Loucy (cell line): Measurements from ENCODE around the gene TMEM250.

Experiments used
- H2AFZ ChIP-seq: fragments of 200-600 bp; sonication (generic); 2 replicates; pipeline ENCODE4 v1.6.0; 2016; ENCODE audit warnings: antibody characterized with exemption, mild to moderate bottlenecking, low read length, moderate library complexity
- H3F3A ChIP-seq: fragments of 200-600 bp; 2 replicates; pipeline ENCODE4 v1.6.0; 2016; ENCODE audit warnings: antibody characterized with exemption, low read depth, mild to moderate bottlenecking
- H3K27me3 ChIP-seq: fragments of 200-600 bp; sonication (generic); 2 replicates; pipeline ENCODE4 v1.6.1; 2014; ENCODE audit warnings: low read length, mild to moderate bottlenecking; ENCODE audit not compliant: insufficient read depth, poor library complexity, severe bottlenecking
- H3K36me3 ChIP-seq: fragments of 200-600 bp; sonication (generic); 2 replicates; pipeline ENCODE4 v1.6.1; 2016; ENCODE audit warnings: low read length; ENCODE audit not compliant: insufficient read depth
- H3K4me1 ChIP-seq: fragments of 200-600 bp; sonication (generic); 2 replicates; pipeline ENCODE4 v1.5.1; 2014; ENCODE audit warnings: low read length, mild to moderate bottlenecking; ENCODE audit not compliant: insufficient read depth, poor library complexity, severe bottlenecking
- H3K4me2 ChIP-seq: fragments of 200-600 bp; sonication (generic); 2 replicates; pipeline ENCODE4 v1.6.0; 2014; ENCODE audit warnings: antibody characterized with exemption, low read length, low read depth, mild to moderate bottlenecking; ENCODE audit not compliant: poor library complexity, severe bottlenecking
- H3K4me3 ChIP-seq: fragments of 200-600 bp; sonication (generic); 2 replicates; pipeline ENCODE4 v1.5.1; 2014; ENCODE audit warnings: low read length, mild to moderate bottlenecking, mixed read lengths; ENCODE audit not compliant: poor library complexity, severe bottlenecking
- H3K79me2 ChIP-seq: fragments of 200-600 bp; sonication (generic); 2 replicates; pipeline ENCODE4 v1.6.1; 2014; ENCODE audit warnings: low read length; ENCODE audit not compliant: insufficient read depth
- H3K9ac ChIP-seq: fragments of 200-600 bp; sonication (generic); 2 replicates; pipeline ENCODE4 v1.6.0; 2014; ENCODE audit warnings: mild to moderate bottlenecking, low read depth, low read length, moderate library complexity; ENCODE audit not compliant: poor library complexity, severe bottlenecking
- H3K9me2 ChIP-seq: fragments of 200-600 bp; sonication (generic); replicated peaks from 2 replicates; pipeline ENCODE4 v1.6.1; 2016; ENCODE audit warnings: low read depth, low read length, mixed read lengths
- H3K9me3 ChIP-seq: fragments of 200-600 bp; sonication (generic); 2 replicates; pipeline ENCODE4 v1.6.1; 2014; ENCODE audit warnings: mild to moderate bottlenecking, antibody characterized with exemption, low read length, low read depth; ENCODE audit not compliant: insufficient read depth
- H4K20me1 ChIP-seq: fragments of 200-600 bp; sonication (generic); 2 replicates; pipeline ENCODE4 v1.6.0; 2014; ENCODE audit warnings: antibody characterized with exemption, low read length, mild to moderate bottlenecking; ENCODE audit not compliant: insufficient read depth, poor library complexity, severe bottlenecking
- EZH2phosphoT487 ChIP-seq: fragments of 200-600 bp; IDR thresholded peaks from 2 replicates; pipeline ENCODE4 v1.6.1; 2018; ENCODE audit warnings: antibody characterized with exemption, mild to moderate bottlenecking, moderate library complexity, borderline replicate concordance
- TF ChIP-seq, protein P1 (sequence below): fragments of 200-600 bp; sonication (generic); conservative IDR thresholded peaks from 2 replicates; pipeline ENCODE4 v1.5.1; 2014; ENCODE audit warnings: mild to moderate bottlenecking, antibody characterized with exemption, low read length

The TMEM250 gene

DNA sequence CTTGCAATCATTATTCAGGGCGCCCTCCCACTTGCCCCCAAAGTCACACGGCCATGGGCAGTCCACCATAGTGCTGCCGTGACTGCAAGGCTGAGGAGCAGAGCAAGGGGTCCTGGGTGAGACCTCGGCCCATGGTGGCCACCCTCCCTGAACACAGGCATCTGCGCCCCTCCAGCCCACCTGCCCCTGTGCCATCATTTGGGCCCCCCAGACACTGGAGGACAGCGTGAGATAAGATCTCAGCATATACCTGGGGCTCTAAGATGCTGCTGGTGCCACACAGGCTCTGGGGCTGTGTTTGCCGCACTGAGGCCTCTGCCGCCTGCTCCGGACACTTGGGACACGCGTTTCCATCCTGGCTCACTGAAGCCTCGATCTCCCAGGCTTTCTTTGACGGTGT, 3.5 kb downstream of the TMEM250 start:
- Histone ChIP-seq H3K9ac (no peak overlapping the region), H3F3A (no peaks in the 10 kb centered on the region), H3K36me3 (no peaks in the 10 kb centered on the region), H3K9me3 (no peaks in the 10 kb centered on the region), H3K27me3 (no peaks in the 10 kb centered on the region), H3K4me1 (peaks cover 35% of the 10 kb centered on the region), H2AFZ (no peak overlapping the region), H3K4me3 (no peak overlapping the region), H4K20me1 (peaks cover 6% of the 10 kb centered on the region), H3K9me2 (no peaks in the 10 kb centered on the region), H3K79me2 (peaks cover 49% of the 10 kb centered on the region), H3K4me2 (no peak overlapping the region)
- TF ChIP-seq, protein P1, sequence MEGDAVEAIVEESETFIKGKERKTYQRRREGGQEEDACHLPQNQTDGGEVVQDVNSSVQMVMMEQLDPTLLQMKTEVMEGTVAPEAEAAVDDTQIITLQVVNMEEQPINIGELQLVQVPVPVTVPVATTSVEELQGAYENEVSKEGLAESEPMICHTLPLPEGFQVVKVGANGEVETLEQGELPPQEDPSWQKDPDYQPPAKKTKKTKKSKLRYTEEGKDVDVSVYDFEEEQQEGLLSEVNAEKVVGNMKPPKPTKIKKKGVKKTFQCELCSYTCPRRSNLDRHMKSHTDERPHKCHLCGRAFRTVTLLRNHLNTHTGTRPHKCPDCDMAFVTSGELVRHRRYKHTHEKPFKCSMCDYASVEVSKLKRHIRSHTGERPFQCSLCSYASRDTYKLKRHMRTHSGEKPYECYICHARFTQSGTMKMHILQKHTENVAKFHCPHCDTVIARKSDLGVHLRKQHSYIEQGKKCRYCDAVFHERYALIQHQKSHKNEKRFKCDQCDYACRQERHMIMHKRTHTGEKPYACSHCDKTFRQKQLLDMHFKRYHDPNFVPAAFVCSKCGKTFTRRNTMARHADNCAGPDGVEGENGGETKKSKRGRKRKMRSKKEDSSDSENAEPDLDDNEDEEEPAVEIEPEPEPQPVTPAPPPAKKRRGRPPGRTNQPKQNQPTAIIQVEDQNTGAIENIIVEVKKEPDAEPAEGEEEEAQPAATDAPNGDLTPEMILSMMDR, result no peak
- no peak for TF ChIP-seq EZH2phosphoT487

GRCh38 chr9:136114610-136115009, 4.1 kb downstream of the TMEM250 start:
- Histone ChIP-seq H3K4me3 (no peak overlapping the region), H4K20me1 (peaks cover 6% of the 10 kb centered on the region), H3K27me3 (no peaks in the 10 kb centered on the region), H3F3A (no peaks in the 10 kb centered on the region), H3K36me3 (no peaks in the 10 kb centered on the region), H2AFZ (no peak overlapping the region), H3K4me1 (peaks cover 33% of the 10 kb centered on the region), H3K9me3 (no peaks in the 10 kb centered on the region), H3K9me2 (no peaks in the 10 kb centered on the region), H3K4me2 (no peak overlapping the region), H3K9ac (no peak overlapping the region), H3K79me2 (peaks cover 45% of the 10 kb centered on the region)
- TF ChIP-seq EZH2phosphoT487, result no peak
- TF ChIP-seq, protein P1, result no peak

DNA sequence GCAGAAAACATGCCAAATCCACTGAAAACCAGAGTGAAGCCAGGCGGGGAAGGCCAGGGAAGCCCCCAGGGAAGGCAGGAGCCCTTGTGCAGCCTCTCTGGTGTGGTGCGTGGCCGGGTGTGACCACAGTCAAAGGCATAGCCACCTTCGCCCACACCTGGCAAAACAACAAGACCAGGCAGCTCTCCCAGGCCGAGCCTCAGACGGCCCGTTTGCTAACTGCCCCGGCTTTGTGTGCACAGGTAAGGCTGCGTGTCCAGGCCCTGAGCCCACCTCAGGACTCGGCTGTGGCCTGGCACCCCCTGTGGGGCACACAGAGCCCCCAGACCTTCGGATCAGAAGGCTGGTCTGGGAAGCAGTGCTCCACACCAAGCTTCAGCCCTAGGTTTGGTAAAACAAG, 6.1 kb downstream of the TMEM250 start:
- no peak overlapping the region for H3K9ac ChIP-seq
- H3K79me2 ChIP-seq, result peaks cover 49% of the 10 kb centered on the region; the same call in 1 of the 2 replicates
- no peaks in the 10 kb centered on the region for H3K27me3 ChIP-seq
- H2AFZ ChIP-seq, result no peak overlapping the region
- no peaks in the 10 kb centered on the region for H3K36me3 ChIP-seq
- H3K4me3 ChIP-seq, result no peak overlapping the region
- TF ChIP-seq, protein P1, result no peak
- TF ChIP-seq EZH2phosphoT487, result no peak
- H3K4me2 ChIP-seq, result no peak overlapping the region
- H3K4me1 ChIP-seq, result peaks cover 47% of the 10 kb centered on the region
- no peaks in the 10 kb centered on the region for H3K9me2 ChIP-seq
- no peaks in the 10 kb centered on the region for H3K9me3 ChIP-seq
- H3F3A ChIP-seq, result peaks cover 4% of the 10 kb centered on the region; the same call in 1 of the 2 replicates
- H4K20me1 ChIP-seq, result no peaks in the 10 kb centered on the region
